Activated CD8-positive, alpha-beta memory T cell treated with anti-CD3 and anti-CD28 coated beads, Interleukin-2, amount 50 U/mL, for 1 hour (primary cell): Measurements from ENCODE around the gene PIK3R1.

Source experiments
- DNase-seq: peaks from one replicate; pipeline ENCODE4 v3.0.0-alpha.2; 2020; ENCODE audit errors: extremely low read depth

PIK3R1 gene

DNA sequence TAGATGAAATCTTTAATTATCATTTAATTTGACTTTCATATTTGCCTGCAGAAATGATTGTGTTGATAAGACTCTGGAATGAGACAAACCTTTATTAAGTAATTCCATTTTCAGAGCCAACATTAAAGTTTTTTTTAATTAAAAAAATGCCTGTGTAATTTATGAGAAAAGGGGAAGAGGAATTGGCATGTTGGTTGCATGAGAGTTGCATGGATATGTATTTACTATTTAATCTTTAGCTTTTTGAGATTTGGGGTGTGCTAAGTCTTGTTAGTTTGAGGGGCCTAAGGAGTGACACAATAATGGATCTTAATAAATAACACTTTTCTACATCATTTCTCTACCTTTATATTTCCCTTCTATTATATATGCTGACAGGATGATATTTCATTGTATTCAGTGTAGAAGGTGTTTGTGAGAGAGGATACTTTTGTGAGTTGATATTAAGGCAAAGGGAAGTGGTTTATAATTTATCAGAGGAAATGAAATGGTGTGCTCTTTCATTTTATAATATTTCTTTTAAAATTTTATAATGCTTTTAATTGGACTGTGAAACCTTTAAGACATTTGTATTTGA is 54.9 kb downstream of the PIK3R1 start:
- no peak for DNase-seq

DNA sequence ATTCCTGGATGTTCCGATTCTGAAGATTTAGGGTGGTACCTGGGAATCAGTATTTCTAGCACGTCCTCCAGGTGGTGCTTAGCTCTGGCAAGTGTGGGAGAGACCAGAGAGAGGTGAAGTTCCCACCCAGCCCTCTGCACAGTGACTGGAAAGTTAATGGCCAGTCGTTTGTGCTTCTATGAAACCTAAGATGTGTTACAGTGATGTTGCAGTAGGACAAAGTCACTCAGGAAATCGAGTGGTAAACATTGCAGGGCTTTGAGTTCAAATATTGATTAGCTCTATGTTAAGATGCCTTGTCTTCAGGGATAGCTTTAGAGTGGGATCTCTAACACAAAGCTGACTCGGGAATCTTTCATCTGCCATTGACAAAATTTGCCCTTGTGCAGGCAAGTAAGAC is 55.6 kb downstream of the PIK3R1 start:
- no peak for DNase-seq

DNA sequence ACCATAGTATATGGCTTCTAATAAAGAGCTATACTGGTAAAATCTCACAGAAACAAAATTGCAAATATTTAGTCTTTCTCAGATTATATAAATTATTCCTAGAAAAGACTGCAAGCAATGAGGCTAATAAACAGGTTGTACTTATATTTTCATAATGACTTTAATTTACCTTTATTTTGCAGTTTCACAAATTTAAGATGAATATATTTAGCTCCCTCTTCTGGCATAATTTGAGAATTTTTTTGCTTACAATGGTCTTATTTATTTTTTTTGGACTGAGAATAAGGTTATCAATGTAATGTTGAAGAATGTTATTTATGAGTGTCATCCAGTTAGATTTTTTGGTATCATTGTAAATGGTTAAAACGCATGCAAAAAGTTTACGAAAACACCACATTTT is 56.7 kb downstream of the PIK3R1 start:
- DNase-seq: no peak

DNA sequence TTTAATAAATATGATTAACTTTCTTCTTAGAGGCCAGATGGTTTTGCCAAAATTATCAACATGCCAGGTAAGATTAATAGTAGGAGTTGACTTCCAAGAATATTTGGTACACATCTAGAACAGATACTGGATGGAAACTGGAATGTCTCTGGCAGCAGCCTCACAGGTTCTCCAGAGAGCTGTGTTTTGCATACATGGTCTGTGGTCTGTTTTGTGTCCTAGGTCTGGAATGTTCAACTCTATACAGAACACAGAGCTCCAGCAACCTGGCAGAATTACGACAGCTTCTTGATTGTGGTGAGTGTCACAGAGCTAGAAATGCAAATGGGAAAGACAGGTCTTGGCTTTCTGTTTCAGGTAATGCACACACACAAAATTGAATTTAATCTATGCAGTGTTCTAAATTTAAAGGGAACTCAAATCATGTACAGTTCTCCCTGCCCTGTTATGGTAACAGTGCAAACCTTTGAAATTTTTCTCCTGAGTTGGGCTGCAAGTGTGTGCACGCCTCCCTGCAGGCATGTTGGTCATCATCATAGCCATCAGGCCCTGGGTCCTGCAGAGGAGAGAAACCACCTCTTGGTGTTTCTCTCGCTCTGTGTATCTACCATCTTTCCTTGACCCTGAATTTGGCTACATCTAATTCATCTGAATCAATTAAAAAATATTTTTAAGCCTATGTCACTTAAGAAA is 58.3 kb downstream of the PIK3R1 start:
- no peak for DNase-seq

DNA sequence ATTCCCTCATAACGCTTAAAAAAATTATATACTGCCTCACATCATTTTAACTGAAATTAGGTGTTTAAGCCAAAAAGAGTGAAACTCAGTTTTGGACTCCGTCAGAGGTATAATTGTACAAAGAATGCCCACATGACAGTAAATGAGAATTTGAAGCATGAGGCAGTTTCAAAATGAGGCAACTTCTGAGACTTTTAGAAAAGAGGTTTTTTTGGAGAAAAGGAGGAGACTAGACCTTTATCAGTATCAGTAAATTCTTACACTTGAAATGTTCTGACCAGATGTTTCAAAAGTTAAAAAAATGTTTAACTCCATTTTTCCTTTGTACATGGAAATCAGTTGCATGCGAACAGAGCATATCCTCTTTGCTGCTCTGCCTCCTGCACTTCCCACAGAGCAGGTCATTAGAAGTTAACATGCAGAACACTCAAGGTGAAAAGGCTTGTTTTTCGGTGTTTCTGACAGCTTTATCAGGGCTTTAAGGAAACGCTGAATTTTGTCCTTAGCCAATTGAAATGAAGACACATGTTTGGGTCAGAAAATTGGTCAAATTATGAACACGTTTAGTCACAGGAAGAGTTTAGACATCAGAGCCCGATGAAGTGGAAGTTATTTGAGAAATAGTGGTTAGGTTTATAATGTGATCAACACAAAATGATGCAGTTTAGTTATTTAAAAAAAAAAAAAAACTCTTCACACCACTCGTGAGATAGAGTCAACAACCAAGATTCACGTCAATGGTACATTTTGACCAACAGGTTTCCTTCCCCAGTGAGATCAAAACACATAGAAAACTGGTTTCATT is 59.5 kb downstream of the PIK3R1 start:
- DNase-seq: no peak

DNA sequence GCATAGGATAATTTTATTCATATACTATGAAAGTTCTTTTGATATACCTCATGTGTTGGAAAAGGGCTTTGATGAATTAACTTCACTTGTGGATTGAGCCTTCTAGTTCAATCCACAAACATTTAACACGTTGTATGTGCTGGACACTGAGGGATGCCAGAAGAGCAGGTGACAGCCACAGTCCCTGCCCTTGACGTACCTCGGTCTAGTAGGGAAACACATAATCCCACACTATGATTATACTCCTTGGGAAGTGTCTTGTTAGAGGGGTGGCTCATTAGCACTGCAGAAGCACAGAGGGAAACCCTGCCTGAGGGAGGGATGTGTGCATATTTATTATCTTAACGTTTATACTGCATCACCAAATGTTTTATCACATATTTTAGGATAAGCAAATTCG is 61.2 kb downstream of the PIK3R1 start:
- no peak for DNase-seq

DNA sequence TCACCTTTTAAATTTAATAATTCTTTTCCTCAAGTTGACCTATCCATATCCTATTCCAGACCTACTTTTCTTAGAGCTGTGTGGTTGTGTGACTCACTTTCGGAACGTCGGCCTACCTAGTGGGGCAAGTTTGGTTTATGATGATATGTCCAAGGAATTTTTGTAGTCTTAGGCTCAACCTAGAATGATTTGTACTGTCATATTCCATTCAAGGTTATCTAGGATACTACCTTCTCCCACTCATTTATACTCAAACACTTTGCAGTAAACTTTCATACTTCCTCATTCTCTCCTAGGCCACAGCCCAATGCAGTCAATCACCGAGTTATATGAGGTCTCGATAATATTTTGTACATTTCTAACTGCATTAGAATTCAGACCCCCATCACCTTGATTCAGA is 61.9 kb downstream of the PIK3R1 start:
- no peak for DNase-seq

DNA sequence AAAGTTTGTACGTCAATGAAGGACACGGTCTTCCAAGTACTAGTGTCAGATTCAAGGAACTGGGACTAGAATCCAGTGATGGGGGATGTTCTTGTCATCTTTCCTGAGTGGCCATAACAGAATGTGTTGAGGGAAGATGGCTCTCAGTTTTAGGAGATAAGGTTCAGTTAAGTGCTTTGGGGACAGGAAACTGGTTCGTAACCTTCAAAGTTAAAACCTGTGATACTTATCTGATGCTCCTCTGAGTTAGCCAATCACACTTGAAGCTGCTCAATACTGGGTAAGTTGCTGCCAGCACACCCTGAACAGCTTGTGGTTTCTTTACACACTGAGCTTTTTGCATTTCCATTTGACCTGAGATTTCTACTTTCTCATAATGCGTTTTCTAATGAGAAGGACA is 64.4 kb downstream of the PIK3R1 start:
- no peak for DNase-seq

DNA sequence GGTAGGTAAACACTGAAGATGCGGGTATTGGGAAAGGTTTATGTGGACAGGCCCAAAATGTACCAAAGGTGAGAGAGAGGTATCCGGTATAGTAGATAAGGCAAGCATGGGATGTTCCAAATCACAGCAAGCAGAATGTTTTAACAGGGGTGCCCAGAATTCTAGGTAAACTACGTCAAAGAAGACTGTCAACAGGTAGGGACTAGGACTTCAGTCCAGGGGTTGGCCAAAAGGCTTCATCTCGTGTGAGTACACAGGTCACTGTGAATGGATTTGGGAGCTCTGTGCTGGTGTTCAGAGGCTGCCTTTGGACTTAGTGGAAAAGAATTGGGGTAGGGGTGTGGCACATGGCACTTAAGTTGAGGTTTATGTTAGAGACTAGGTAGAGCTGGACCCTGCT is 66.4 kb downstream of the PIK3R1 start:
- no peak for DNase-seq

DNA sequence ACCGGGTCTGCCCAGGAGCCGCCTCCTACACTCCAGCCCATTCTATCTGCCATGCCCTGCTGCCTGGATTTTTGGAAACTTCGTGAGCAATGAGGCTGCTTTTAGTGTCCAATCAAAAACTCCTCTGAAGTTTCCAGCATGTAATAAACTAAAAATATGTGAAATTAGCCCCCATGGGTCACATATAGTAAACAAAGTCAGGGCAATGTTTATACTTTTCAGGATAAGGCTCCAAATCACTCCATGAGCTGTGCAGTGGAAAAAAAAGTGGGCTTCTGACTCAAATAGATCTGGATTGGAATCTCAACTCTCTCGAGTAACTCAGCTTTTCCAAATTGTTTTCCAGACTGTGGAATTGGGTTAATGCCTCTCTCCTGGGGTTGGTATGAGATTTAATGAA is 68.2 kb downstream of the PIK3R1 start:
- DNase-seq: no peak

DNA sequence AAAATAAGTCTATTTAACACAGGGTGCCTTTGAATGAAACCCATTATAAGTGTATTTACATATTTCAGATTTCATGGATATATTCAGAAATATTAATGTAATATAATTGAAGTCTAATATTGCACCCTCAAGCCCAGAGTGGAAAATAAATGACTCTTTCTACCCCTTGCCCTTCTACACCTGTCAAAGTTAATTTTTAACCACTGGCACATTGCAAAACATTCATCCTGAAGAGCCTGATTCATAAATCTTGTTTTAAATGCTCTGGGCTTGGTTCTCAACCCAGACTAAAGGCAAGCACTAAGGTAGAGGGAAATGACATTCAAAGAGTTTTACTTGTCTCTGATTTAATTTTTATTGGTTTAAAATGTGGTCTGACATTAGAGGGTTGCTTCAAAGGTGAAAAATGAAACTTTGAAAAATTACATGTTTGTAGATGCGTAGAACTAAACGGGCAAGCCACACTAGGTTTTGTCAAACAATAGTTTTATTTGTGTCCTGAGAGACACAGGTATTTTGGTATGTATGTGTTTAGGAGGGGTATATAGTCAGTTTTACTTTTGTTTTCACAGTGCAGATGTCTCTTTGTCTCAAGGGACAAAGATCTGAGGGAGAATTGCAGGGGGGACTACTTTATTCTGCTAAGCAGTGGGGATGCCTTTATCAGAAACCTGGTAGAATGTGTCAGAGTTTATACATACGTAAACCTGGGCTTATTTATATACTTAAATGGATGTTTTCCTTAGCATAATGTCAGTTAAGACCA is 69.7 kb downstream of the PIK3R1 start:
- DNase-seq: no peak

DNA sequence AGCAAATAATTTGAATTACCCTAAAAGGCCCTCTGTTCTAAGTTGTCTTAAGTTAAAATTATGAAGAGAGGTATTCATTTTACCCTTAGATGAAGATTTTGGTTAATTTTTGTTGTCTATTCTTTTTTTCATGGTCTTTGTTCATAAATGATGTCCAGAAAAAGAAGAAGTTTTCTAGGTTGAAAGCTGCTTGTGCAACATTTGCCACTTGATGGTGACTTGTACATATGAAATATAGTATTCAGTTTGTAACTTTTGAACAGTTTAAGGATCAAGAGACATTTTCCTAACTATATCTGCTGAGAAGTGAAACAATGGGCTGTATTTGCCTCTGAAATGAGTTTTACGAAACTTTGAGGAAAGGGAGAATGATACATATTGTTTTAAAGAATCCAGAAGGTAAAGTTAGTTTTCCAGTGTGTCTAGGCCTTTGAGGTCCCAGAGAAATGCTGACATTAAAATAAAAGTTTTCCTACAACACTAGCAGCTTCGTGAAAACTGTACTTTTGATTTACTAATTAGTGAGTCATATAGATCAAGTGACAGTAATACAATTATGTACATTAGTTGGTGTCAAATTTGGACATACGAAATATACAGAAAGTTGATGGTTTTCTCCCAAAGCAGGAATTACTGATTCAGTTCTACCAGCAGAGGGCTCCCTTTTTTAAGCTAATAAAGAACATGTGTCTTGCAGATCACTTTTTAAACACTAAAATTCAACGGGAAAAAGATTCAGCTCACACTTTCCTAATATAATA is 70.5 kb downstream of the PIK3R1 start:
- no peak for DNase-seq

DNA sequence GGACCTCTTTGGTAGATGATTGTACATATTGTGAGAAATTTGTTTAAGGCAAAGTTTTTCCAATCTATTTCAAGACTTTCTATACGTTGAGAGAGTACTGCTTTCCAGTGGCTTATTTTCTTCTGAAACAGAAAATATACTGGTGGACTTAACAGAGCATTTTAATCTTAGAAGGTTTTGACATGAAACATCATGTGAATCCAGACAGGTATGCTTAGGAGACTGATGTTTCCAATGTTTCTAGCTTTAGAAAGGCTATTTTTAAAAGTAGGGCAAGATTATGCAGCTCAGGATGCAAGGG is 71.0 kb downstream of the PIK3R1 start:
- DNase-seq: no peak

DNA sequence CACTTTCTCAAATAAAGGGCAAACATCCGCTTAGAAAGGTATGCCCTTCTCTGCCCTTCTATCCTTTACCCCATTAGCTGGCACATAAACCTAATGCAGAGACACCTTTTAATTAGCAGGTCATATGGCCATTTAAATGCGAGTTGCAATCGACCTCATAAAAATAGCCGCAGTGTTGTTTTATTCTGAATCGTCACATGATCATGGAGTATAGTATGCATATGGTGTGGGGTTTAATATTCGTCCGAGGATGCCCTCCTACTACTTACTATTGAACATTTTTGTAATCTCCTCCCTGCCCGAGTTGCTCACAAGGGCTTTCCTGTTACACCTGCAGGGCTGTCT is 72.0 kb downstream of the PIK3R1 start:
- DNase-seq: no peak

DNA sequence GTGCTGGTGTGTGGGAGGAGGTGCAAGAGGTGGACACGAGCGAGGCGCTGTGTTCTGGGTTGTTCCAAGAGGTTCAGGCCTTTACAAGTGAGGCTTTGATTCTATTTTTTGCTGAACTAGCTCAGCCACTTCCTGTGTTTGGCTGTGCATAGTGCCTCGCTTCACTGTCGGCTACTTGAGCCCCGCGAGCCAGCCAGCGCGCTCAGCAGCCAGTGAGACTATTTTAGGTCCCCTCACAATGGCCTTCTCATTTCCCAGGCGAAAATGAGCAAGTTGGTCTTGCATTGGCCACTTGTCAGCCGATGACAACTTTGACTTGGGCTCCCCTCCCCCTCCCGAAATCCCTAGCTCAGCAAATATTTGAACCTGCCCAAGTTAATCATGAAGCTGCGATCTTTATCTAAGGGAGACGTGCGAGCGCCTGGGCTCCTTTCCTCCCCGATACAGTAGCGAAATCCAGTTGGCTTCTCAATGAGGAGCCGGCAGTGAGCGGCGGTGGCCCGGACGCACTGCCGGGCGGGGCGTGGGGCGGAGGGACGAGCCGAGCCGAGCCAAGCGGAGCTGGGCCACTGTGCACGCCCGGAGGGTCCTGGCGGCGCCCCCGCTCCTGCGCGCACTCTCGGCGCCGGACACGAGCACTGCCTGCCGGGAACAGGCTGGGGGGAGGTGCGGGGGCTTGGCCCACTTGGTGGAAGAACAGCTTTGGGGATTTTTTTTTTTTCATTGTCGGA is 72.6 kb downstream of the PIK3R1 start:
- DNase-seq: no peak

DNA sequence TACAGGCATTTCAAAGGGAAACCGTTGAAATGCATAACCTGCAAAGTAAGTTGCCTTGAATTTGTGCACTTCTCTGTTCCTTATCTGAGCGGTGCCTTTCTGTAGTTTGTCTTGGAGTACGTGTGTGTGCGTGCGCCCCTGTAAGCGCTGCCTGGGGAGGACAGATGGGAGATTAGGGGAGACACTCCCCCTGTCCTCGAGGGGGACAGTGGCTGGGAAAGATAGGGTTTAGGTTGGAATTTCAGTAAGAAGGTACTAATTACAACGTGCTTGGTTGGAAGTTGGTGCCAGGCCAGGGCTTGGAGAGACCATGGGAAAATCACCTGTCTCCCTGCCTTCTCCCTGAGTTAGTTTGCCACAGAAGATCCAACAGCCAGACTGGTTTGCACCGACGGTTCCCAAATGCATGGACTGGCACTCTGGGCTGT is 73.2 kb downstream of the PIK3R1 start:
- no peak for DNase-seq

DNA sequence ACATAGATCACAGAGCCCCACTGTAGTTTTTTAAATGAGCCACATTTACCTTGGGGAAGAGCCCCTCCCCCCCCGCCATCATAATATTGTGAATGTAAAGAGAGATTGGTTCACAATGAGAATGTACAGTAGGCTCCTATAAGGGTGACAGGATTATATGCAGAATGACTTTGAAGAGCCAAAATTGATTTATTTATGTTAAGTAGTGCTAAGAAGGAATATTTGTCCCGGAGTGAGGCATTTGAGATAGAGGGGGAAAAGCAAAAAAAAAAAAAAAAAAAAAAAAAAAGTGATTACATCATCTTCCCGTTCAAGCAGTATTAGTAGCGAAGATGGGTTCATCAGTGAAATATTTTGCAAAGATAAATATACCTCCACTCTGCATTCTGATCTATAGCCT is 73.9 kb downstream of the PIK3R1 start:
- no peak for DNase-seq

DNA sequence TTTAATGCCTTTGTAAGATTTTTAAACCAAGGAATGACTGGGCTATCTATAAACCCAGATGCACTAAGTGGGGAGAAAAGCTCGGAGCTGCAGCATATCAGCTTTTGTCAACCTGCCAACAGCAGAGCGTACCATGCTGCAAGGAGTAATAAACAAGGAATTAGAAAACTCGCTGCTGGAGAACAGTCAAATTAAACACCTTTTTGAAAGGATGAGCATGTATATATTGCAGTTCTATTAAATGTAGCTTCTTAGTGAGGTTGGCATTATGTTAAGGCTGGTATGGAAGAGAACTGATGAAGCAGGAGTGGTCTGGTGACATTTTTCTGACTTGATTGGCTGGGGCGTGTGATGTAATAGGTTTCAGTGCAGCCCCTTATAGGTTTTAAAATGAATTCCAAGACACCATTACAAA is 74.7 kb downstream of the PIK3R1 start:
- no peak for DNase-seq

DNA sequence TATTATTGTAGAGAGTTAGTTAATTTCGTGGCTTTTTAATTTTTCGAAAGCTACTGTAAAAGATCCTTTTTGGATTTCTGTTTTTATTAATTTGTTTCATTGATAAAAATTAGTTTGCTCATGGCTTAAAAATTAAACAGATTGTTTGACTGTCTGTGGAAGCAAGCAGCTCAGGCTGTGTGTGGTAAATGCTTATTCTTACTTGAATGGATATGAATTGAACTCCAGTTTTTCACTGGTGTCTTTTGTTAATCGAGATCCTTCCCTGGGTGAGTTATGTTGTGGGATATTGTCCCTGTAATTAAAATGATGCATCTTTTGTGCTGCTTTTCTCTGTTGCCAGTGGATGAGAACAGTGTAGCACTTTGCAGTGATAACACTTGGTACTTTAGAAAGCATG is 75.3 kb downstream of the PIK3R1 start:
- no peak for DNase-seq

DNA sequence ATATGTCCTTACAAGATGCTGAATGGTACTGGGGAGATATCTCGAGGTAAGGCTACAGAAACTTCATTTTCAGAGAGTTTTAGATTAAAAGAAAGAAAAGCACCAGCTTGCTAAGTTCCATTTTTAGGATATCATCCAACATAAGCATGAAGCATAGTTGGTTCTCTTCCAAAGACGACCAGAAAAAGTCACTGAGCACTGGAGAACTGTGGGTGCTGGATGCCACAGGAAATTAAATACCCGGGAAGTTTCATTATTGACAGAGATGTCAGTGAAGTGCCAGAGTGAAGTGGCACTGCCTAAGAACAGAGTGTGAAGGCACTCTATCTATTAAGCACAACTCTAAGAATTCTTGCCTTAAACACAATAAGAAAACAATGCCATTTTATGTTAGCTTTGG is 76.8 kb downstream of the PIK3R1 start:
- DNase-seq: no peak

DNA sequence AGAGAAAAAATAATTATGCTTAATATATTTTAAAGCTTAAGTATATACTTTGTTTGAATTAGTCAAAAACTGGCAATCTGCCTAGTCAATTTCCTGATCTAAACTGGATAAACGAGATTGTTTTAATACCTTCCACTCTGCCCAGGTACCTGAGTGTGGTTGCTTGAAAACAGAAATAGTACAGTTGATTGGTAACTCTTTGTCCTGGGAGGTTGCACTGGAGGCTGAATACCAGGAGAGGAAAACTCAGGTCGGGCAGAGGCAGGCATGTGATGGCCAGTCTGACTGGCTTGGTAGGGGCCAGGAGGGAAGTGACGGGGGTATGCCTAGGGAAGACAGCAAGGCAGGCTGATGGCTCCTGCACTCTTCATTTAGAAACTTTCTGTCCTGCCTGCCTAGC is 80.2 kb downstream of the PIK3R1 start:
- no peak for DNase-seq
